Muscle of back (tissue), 11 donors: ENCODE data around the gene FAM181A. TPM values are rescaled to one million over a fixed set of nuclear protein-coding genes. Genes with fewer than 3 reads are reported as not detected.

Experiments
- DNase-seq, 3 donors: peaks; one replicate each; pipeline versions ENCODE4 v3.0.0 to v3.0.0-alpha.2; 2013
- polyA plus RNA-seq, 10 donors: library from polyadenylated mRNA; unstranded; fragments of 120-200 nt; gene quantifications; one replicate each; pipeline ENCODE4 v1.2.1, GENCODE V29; 2013; ENCODE audit not compliant: insufficient read length in 10 of 10

FAM181A gene
- polyA plus RNA-seq, 10 donors: 0.17 to 0.31 (median 0.24) TPM; not detected in 7

GRCh38 chr14:93929048-93929535, 1.9 kb downstream of the FAM181A start:
- no peak for DNase-seq

DNA sequence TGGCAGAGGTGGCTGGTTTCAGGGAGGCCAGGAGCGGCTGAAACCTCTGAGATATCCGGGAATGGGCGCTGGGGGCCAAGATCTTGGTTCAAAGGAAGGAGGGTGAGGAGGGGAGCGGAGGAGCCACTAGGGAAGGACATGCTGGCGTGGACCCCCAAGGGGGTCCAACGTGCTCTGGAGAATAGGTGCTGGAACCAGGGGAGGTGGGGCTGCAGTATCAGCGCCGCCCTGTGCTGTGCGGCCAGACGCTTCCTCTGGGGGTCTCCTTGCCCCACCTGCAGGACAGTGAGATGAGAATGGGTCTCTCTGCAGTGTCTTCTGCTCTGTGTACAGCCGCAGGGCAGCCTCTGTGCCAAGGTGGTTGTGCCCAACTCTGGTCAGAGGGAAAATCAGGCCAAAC, 2.5 kb downstream of the FAM181A start:
- no peak for DNase-seq

DNA sequence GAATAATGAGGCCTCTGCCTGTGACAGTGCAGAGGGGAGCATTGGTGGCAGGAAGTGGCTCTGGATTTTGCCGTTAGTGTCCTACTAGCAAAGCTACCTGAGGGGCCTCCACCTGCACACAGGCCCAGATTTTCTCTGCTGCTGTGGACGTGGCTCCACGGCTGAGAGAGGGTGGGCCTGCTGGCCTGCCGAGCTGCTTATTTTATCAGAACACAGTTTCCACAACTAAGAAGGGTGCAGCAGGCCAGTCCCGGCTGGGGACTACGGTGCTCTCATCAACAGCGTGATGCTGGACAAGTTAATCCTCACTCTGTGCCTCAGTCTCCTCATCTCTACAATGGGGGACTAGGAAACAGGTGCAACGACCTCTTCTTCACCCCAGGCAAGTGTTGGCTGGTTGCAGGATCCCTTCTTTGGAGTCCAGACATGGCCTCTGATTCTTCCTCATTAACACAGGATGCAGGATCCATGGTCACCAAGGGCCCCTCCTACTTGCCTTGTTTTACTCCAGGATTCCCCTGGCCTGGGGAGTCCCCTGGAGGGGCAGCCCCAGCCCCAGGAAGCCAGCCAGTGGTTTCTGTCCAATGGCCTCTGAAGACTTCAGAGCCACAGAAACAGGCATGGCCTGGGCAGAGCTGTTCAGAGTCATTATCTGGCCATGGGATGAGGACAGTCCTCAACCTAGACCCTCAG, 3.3 kb downstream of the FAM181A start:
- DNase-seq: no peak

GRCh38 chr14:93930989-93931307, 3.8 kb downstream of the FAM181A start:
- no peak for DNase-seq

DNA sequence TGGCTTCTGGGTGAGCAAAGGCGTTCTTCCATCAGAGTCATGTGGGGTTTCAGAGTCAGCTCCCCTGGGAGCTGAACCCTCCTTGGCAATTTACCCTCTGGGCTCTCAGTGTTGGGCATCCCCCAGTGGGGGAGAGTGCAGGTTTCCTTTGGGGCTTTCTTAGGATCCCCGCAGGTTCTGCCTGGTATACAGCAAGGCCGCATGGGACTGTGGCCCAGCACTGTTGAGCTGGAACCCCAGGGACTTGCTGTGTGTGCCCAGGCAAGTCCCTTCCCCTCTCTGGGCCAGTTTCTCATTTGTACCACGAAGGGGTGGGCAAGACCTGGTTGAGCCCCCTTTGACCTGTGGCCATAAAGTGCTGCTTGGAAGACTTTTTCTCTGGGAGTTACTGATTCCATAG, 5.5 kb downstream of the FAM181A start:
- DNase-seq: no peak

- DNase-seq: no peak
Measured at GRCh38 chr14:93935213-93935612, 8.1 kb downstream of the FAM181A start.

- DNase-seq: no peak
Measured at GRCh38 chr14:93936245-93936644, 9.1 kb downstream of the FAM181A start.

- no peak for DNase-seq
Measured at GRCh38 chr14:93936926-93937325, 9.8 kb downstream of the FAM181A start.

DNA sequence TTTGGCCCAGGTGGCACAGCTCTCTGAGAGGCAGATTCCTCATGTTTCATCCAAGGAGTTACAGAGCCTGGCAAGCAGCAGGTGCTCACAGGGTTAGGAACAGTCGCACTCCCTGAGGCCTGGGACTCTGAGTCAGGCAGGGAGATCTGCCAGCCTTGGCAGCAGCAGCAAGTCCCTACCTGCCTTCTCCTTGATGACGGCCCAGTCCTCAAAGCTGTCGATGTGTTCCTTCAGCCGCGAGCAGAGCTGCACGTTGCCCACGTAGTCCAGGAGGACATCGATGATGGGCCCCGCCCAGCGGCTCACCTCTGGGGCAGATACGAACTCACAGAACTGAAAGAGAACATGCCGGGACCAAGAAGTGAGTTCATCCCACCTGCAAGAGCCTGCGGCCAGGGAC, 10.4 kb downstream of the FAM181A start:
- DNase-seq: no peak

- DNase-seq: no peak
Measured at GRCh38 chr14:93938751-93939303, 11.7 kb downstream of the FAM181A start.

DNA sequence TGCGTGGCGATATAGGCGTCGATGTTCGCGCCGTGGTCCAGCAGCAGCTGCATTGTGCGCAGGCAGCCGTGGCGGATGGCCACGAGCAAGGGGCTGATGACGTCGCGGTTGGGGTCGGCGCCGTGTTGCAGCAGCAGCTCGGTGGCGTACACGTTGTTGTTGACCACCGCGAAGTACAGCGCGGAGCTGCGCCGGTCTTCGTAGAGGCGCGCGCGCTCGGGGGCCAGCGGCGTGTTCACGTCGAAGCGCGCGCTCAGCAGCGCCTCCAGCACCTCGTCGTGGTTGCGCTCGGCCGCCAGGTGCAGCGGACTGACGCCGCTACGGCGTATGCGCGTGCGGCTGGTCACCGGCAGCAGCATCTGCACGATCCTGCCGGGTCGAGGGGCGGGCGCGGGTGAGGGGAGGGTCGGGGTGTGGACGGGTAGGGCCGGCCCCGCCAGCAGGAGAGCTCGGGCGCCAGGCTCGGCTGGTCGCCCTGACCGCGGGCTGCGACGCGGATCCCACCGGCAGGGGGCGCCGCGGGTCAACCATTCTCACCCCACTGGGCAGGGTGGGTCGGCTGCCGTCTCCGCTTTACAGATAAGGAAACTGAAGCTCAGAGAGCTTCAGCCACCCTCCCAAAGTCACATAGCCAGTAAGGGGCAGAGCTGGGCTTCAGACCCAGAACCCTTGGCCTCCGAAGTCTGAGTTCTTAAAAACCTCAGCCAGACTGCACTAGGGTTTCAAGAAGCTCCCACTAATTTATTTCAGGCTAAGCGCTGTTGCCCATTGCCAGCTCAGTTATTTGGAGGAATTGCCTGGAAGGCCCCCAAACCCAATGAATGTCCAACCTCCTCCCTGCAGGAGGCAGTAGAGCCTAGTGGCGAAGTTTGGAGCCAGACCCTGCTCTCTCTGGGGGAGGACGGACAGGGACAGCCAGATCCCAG, 12.4 kb downstream of the FAM181A start:
- peak; percentile 49 to 86 (median 66) for DNase-seq

- DNase-seq: no peak
Measured at GRCh38 chr14:93940437-93940836, 13.3 kb downstream of the FAM181A start.

- DNase-seq: peak; percentile 47 to 73 (median 47)
Measured at GRCh38 chr14:93941293-93941910, 14.3 kb downstream of the FAM181A start.

DNA sequence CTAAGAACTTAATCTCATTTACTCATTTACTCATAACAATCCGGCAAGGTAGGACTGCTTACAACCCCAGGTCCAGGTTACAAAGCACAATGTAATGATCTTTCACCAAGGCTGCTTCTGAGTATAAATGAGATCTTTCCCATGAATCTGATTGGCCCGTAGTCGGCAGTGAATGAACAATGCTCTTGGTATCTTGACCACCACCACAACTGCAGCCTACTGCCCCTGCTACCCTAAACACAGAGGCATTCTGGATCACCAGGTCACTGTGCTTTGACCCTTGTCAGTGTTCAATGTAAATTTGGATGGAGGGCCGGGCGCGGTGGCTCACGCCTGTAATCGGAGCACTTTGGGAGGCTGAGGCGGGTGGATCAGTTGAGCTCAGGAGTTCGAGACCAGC, 15.9 kb downstream of the FAM181A start:
- DNase-seq: no peak

GRCh38 chr14:93943930-93944329, 16.8 kb downstream of the FAM181A start:
- no peak for DNase-seq

DNA sequence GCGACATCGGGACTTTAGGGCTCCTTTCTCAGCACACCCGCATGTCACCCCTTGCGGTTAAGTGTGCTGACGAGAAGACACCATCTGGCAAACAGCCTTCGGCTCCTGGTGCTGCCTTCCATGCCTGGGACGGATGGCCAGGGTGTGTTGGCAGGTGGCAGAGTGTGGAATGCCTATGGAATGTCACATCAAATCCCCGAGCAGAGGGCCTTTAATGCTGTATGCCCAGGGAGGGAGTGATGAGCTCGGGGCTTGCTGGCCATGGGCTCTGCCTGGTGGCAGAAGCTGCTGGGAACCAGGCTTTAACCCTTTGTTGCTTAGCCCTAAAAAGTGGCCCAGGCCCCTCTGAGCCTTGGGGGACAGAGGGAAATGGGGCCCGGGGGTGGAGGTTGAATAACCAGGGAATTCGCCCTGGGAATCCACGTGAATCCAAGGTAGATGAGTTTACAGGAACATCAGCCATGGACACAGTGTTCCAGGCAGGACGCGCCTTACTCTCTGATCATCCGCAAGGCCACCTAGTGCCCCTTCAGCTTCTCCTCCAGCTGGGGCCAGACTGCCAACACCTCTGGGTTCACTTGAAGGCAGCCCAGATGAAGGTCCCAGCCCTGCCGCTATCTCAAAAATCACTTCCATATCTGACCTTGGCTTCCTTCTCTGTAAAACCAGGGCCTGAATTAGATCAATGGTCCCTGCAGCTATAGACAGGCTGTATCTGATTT, 17.4 kb downstream of the FAM181A start:
- peak; percentile 35 to 49 (median 42) for DNase-seq

- no peak for DNase-seq
Measured at GRCh38 chr14:93945070-93945399, 17.9 kb downstream of the FAM181A start.

DNA sequence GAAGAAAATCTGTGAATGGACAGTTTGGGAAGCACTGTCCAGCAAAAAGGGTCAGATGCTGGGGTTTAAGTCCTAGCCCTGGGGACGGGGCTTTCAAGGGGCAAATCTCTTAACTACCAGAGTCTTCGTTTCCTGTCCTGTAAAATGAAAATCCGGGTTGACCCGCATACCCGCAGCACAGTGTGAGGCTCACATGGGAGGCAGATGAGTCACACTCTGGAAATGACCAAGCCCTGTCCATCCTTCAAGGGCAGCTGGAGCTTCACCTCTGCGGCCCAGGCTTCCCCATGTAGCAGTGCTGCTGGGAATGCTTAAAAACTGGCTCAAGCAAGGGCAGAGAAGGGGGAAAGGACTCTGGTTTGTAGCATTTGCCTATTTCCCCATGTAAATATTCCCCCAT, 19.0 kb downstream of the FAM181A start:
- DNase-seq: no peak

DNA sequence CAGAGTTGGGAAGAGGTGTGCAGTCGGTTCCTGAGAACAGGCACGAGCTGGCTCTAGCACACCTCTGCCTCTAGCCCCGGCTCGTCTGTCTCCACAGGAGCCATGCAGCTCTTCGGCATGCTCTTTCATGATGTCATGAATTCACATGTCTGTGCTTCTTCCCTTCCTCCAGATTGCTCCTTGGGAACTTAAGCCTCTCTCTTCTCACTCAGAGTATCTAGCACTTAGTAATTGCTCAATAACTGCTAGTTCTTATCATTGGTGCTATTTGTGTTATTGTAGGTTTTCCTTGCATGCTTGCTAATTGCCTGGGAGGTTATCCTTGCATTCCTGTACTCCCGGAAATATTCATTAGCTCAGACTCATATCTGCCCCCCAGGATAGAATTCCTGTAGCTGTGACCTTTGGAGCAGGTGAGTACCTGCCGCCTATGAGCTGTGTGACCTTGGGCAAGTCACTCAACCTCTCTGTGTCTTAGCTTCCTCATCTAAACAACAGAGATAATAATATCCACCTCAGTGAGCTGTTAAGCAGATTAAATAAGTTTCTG, 19.5 kb downstream of the FAM181A start:
- DNase-seq: no peak

DNA sequence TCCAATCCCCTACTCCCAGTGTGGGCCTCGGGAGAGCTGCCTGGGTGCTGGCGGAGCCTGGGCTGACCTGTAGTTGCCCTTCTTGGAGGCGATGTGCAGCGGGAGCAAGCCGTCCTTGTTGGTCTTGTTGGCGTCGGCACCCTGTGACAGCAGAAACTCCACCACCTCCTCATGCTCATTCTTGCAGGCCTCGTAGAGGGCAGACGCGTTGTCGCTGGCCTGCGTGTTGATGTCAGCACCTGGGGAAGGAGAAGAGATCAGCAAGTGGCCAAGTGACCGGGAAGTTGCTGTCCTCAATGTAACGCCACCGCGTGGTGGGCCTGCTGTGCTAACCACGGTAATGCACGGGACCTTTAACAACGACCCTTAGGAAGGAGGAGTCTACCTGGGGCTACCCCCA, 20.1 kb downstream of the FAM181A start:
- no peak for DNase-seq

GRCh38 chr14:93949511-93950075, 22.4 kb downstream of the FAM181A start:
- no peak for DNase-seq
